OCI-LY1 (cell line): ENCODE results near the gene TMEM115.

ENCODE experiments used
- H2AFZ ChIP-seq: fragments of 200-600 bp; sonication (generic), shearing (Covaris generic); 2 replicates; pipeline ENCODE4 v1.6.0; 2014; ENCODE audit warnings: antibody characterized with exemption, mild to moderate bottlenecking, low read length
- H3F3A ChIP-seq: fragments of 200-600 bp; sonication (generic), shearing (Covaris generic); 2 replicates; pipeline ENCODE4 v1.6.0; 2014; ENCODE audit warnings: mild to moderate bottlenecking, antibody characterized with exemption, low read length, moderate library complexity; ENCODE audit not compliant: insufficient read depth
- H3K27ac ChIP-seq: fragments of 200-600 bp; sonication (generic); 2 replicates; pipeline ENCODE4 v1.5.1; 2014; ENCODE audit warnings: low read length, mixed run types, mild to moderate bottlenecking, low read depth; ENCODE audit not compliant: poor library complexity, severe bottlenecking
- H3K27me3 ChIP-seq: fragments of 200-600 bp; sonication (generic); 2 replicates; pipeline ENCODE4 v1.6.0; 2014; ENCODE audit warnings: antibody characterized with exemption, mild to moderate bottlenecking, low read length, moderate library complexity; ENCODE audit not compliant: insufficient read depth
- H3K36me3 ChIP-seq: fragments of 200-600 bp; sonication (generic); 2 replicates; pipeline ENCODE4 v1.6.1; 2014; ENCODE audit warnings: mild to moderate bottlenecking, antibody characterized with exemption, low read length, moderate library complexity, mixed read lengths; ENCODE audit not compliant: insufficient read depth
- H3K4me1 ChIP-seq: fragments of 200-600 bp; sonication (generic); 2 replicates; pipeline ENCODE4 v1.5.1; 2014; ENCODE audit warnings: mild to moderate bottlenecking, low read length, moderate library complexity; ENCODE audit not compliant: insufficient read depth, severe bottlenecking
- H3K4me2 ChIP-seq: fragments of 200-600 bp; sonication (generic), shearing (Covaris generic); 2 replicates; pipeline ENCODE4 v1.6.1; 2014; ENCODE audit warnings: low read length
- H3K4me3 ChIP-seq: fragments of 200-600 bp; sonication (generic); 2 replicates; pipeline ENCODE4 v1.5.1; 2014; ENCODE audit warnings: low read length, low read depth, mild to moderate bottlenecking, mixed read lengths; ENCODE audit not compliant: poor library complexity, severe bottlenecking
- H3K79me2 ChIP-seq: fragments of 200-600 bp; shearing (Covaris generic); 2 replicates; pipeline ENCODE4 v1.6.1; 2016; ENCODE audit warnings: mixed run types, low read length, mixed read lengths; ENCODE audit not compliant: insufficient read depth
- H3K9ac ChIP-seq: fragments of 200-600 bp; sonication (generic), shearing (Covaris generic); 2 replicates; pipeline ENCODE4 v1.6.1; 2014; ENCODE audit warnings: mild to moderate bottlenecking, low read length, mixed read lengths
- H3K9me2 ChIP-seq: fragments of 200-600 bp; sonication (generic), shearing (Covaris generic); 2 replicates; pipeline ENCODE4 v1.6.1; 2014; ENCODE audit warnings: low read depth, mild to moderate bottlenecking, low read length, mixed read lengths
- H3K9me3 ChIP-seq: fragments of 200-600 bp; shearing (Covaris generic); 2 replicates; pipeline ENCODE4 v1.6.1; 2014; ENCODE audit warnings: low read length, mixed read lengths
- H4K20me1 ChIP-seq: fragments of 200-600 bp; sonication (generic), shearing (Covaris generic); 2 replicates; pipeline ENCODE4 v1.6.0; 2016; ENCODE audit warnings: mild to moderate bottlenecking, low read length; ENCODE audit not compliant: insufficient read depth
- EZH2 ChIP-seq: fragments of 200-600 bp; sonication (generic), shearing (Covaris generic); IDR thresholded peaks from 2 replicates; pipeline ENCODE4 v1.8.0; 2017; ENCODE audit warnings: borderline replicate concordance, mixed run types, mild to moderate bottlenecking, antibody characterized with exemption, low read length, moderate library complexity, mixed read lengths
- TF ChIP-seq, protein P1 (sequence below): fragments of 200-600 bp; sonication (generic), shearing (Covaris generic); IDR thresholded peaks from 2 replicates; pipeline ENCODE4 v1.5.1; 2017; ENCODE audit warnings: mild to moderate bottlenecking, antibody characterized with exemption, low read length, moderate library complexity, mixed read lengths

The TMEM115 gene

DNA sequence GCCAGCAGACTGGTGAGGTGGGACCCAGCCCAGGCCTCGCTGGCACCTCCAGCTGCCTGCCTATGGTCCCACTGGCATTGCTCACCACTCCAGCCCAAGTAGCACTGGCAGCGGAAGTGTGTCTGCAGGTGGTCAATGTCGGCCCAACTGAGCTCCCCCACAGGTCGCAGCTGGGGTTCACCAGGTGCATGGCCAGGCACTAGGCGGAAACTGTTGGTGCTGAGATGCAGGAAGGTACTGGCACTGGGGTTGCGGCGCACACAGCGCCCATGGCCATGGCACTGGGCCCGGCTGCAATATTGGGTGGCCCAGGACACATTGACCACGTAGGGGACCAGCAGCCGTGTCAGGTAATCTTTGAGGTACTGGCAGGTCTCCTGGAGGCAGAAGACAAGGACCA is 41.2 kb downstream of the TMEM115 start:
- H4K20me1 ChIP-seq, result no peaks in the 10 kb centered on the region
- H3K4me1 ChIP-seq, result peaks cover 53% of the 10 kb centered on the region
- H2AFZ ChIP-seq, result no peak overlapping the region
- H3K4me3 ChIP-seq, result peak overlapping the region; percentile 24
- peak overlapping the region; percentile 17; the same call in 1 of the 2 replicates for H3K9ac ChIP-seq
- no peaks in the 10 kb centered on the region for H3K9me2 ChIP-seq
- H3K9me3 ChIP-seq, result no peaks in the 10 kb centered on the region
- peak overlapping the region; percentile 69 for H3K27ac ChIP-seq
- H3K36me3 ChIP-seq, result no peaks in the 10 kb centered on the region
- no peaks in the 10 kb centered on the region for H3K79me2 ChIP-seq
- TF ChIP-seq, protein P1, sequence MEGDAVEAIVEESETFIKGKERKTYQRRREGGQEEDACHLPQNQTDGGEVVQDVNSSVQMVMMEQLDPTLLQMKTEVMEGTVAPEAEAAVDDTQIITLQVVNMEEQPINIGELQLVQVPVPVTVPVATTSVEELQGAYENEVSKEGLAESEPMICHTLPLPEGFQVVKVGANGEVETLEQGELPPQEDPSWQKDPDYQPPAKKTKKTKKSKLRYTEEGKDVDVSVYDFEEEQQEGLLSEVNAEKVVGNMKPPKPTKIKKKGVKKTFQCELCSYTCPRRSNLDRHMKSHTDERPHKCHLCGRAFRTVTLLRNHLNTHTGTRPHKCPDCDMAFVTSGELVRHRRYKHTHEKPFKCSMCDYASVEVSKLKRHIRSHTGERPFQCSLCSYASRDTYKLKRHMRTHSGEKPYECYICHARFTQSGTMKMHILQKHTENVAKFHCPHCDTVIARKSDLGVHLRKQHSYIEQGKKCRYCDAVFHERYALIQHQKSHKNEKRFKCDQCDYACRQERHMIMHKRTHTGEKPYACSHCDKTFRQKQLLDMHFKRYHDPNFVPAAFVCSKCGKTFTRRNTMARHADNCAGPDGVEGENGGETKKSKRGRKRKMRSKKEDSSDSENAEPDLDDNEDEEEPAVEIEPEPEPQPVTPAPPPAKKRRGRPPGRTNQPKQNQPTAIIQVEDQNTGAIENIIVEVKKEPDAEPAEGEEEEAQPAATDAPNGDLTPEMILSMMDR, result no peak
- no peak for TF ChIP-seq EZH2
- no peaks in the 10 kb centered on the region for H3F3A ChIP-seq
- H3K4me2 ChIP-seq, result peak overlapping the region; percentile 48
- no peaks in the 10 kb centered on the region for H3K27me3 ChIP-seq

DNA sequence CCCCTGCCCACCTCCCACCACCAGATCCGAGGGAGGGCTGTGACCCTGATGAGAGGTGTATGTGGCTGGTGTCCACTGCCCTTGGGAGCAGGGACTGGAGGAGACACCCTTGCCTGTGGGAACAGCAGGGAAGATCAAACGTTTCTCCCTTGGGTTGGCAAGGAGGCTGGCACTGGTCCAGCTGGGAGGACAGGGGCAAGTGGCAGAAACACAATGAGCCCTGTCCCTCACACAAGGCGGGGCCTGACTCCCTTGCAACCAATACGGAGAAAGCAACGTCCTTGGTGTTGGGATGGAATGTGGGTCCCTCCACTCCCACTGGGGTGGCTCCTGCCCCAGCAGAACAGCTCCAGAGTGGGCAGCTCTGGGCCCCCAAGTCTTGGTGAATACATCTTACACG is 42.0 kb downstream of the TMEM115 start:
- Histone ChIP-seq H3K36me3 (no peaks in the 10 kb centered on the region), H3K79me2 (no peaks in the 10 kb centered on the region), H2AFZ (no peak overlapping the region), H3K9me3 (no peaks in the 10 kb centered on the region), H3K27ac (peak overlapping the region; percentile 69), H3K27me3 (no peaks in the 10 kb centered on the region), H3K9me2 (no peaks in the 10 kb centered on the region), H3K4me3 (peak overlapping the region; percentile 26), H3F3A (no peaks in the 10 kb centered on the region), H4K20me1 (no peaks in the 10 kb centered on the region), H3K9ac (peak overlapping the region; percentile 43; the same call in 1 of the 2 replicates), H3K4me2 (peak overlapping the region; percentile 55), H3K4me1 (peaks cover 45% of the 10 kb centered on the region)
- TF ChIP-seq, protein P1, result no peak

DNA sequence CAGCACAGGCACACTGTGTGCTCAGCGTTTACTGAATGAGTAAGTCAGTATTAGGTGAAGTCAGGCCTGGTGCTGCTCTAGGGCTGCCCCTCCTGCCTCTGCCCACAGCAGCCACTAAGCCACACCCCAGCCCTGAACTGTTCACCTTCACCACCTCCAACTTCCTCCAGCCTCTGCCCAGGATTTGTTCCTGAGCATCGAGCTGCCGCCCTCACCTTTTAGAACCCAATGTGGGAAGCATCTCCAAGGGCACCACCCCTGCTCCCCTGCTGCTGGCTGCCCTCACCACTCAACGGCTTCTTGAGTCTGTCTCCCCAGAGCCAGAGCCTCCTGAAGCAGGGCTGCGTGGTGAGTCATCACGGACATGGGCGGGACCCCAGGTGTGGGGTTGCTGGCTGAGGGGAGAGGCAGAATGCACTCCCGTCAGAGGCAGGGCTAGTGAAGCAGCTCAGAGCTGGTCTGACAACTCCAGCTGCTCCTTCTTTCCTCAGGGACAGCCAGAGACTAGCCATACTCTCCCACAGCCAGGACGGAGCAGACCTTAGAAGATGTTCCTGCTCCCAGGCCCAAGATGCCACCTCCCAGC is 42.6 kb downstream of the TMEM115 start:
- H3K4me1 ChIP-seq, result peaks cover 40% of the 10 kb centered on the region
- peak overlapping the region; percentile 43; the same call in 1 of the 2 replicates for H3K9ac ChIP-seq
- no peaks in the 10 kb centered on the region for H3K9me3 ChIP-seq
- no peaks in the 10 kb centered on the region for H3K36me3 ChIP-seq
- no peaks in the 10 kb centered on the region for H3F3A ChIP-seq
- peak overlapping the region; percentile 69 for H3K27ac ChIP-seq
- TF ChIP-seq, protein P1, result no peak
- no peak for TF ChIP-seq EZH2
- H3K27me3 ChIP-seq, result no peaks in the 10 kb centered on the region
- no peaks in the 10 kb centered on the region for H3K9me2 ChIP-seq
- H3K4me2 ChIP-seq, result peak overlapping the region; percentile 55
- H3K79me2 ChIP-seq, result no peaks in the 10 kb centered on the region
- H4K20me1 ChIP-seq, result no peaks in the 10 kb centered on the region
- H2AFZ ChIP-seq, result no peak overlapping the region
- peak overlapping the region; percentile 26 for H3K4me3 ChIP-seq
